Activated CD4-positive, alpha-beta T cell treated with anti-CD3 and anti-CD28 coated beads for 48 hours (primary cell): Measurements from ENCODE around the gene LRCH1.
"Not testable (repeated sequence)": the region's sequence is repeated elsewhere in the genome, so short reads cannot be mapped to it uniquely, and the experiment has no call there.

ENCODE experiments used
- DNase-seq: peaks from one replicate; pipeline ENCODE4 v3.0.0-alpha.2; 2020

LRCH1 gene

GRCh38 chr13:46726347-46726746 lies 173.4 kb downstream of the LRCH1 start:
- no peak for DNase-seq

- DNase-seq, result peak; percentile 43
Observed at GRCh38 chr13:46728777-46729176, 175.8 kb downstream of the LRCH1 start.

GRCh38 chr13:46731535-46731934 lies 178.6 kb downstream of the LRCH1 start:
- DNase-seq, result no peak

- DNase-seq, result no peak
Observed at GRCh38 chr13:46735425-46735824, 182.5 kb downstream of the LRCH1 start.

GRCh38 chr13:46736541-46737310 lies 183.8 kb downstream of the LRCH1 start:
- DNase-seq, result no peak

GRCh38 chr13:46738055-46738454 lies 185.1 kb downstream of the LRCH1 start:
- no peak for DNase-seq

GRCh38 chr13:46738766-46739165 lies 185.8 kb downstream of the LRCH1 start:
- no peak for DNase-seq

- DNase-seq, result no peak
Observed at GRCh38 chr13:46739447-46740098, 186.6 kb downstream of the LRCH1 start.

GRCh38 chr13:46743191-46743590 lies 190.2 kb downstream of the LRCH1 start:
- DNase-seq, result no peak

GRCh38 chr13:46745062-46745461 lies 192.1 kb downstream of the LRCH1 start:
- DNase-seq, result no peak

- DNase-seq, result no peak
Observed at GRCh38 chr13:46745706-46746105, 192.7 kb downstream of the LRCH1 start.

GRCh38 chr13:46747031-46747820 lies 194.3 kb downstream of the LRCH1 start:
- DNase-seq, result no peak

- no peak for DNase-seq
Observed at GRCh38 chr13:46748300-46748699, 195.3 kb downstream of the LRCH1 start.

GRCh38 chr13:46749951-46750350 lies 197.0 kb downstream of the LRCH1 start:
- no peak for DNase-seq

GRCh38 chr13:46751811-46752635 lies 199.1 kb downstream of the LRCH1 start:
- peak; percentile 63 for DNase-seq

- DNase-seq, result no peak
Observed at GRCh38 chr13:46753137-46753536, 200.2 kb downstream of the LRCH1 start.

- DNase-seq, result no peak
Observed at GRCh38 chr13:46753917-46754316, 200.9 kb downstream of the LRCH1 start.

GRCh38 chr13:46754812-46755211 lies 201.8 kb downstream of the LRCH1 start:
- no peak for DNase-seq

GRCh38 chr13:46755508-46755907 lies 202.5 kb downstream of the LRCH1 start:
- DNase-seq, result not testable (repeated sequence)

GRCh38 chr13:46756977-46757376 lies 204.0 kb downstream of the LRCH1 start:
- no peak for DNase-seq

- DNase-seq, result no peak
Observed at GRCh38 chr13:46757640-46758039, 204.7 kb downstream of the LRCH1 start.

GRCh38 chr13:46759846-46760245 lies 206.9 kb downstream of the LRCH1 start:
- no peak for DNase-seq

GRCh38 chr13:46761174-46761573 lies 208.2 kb downstream of the LRCH1 start:
- no peak for DNase-seq
